Activated naive CD4-positive, alpha-beta T cell treated with anti-CD3 and anti-CD28 coated beads, Interleukin-2, amount 10 ng/mL, durations not matched to agents 7 days and 5 days (primary cell): ENCODE results near the gene MPZL3.
A peak's percentile ranks its signal among the peaks of the same experiment; 100 is the strongest.

Experiments used
- CTCF ChIA-PET: fragments of 350-600 bp; sonication (Branson Sonifier 250); formaldehyde crosslinking; loops from one replicate; lab custom pipeline; 2021; ENCODE audit warnings: antibody characterized with exemption; lab: Charles Lee
- DNase-seq: peaks from one replicate; pipeline ENCODE4 v3.0.0-alpha.2; 2020
- H3K27ac Mint-ChIP-seq: one replicate; pipeline ENCODE4 v1.8.0; 2021; ENCODE audit warnings: mild to moderate bottlenecking, moderate library complexity, mixed read lengths
- H3K27me3 Mint-ChIP-seq: one replicate; pipeline ENCODE4 v1.8.0; 2021; ENCODE audit warnings: mild to moderate bottlenecking, mixed read lengths
- H3K36me3 Mint-ChIP-seq: one replicate; pipeline ENCODE4 v1.8.0; 2021; ENCODE audit warnings: mixed read lengths
- H3K4me1 Mint-ChIP-seq: one replicate; pipeline ENCODE4 v1.8.0; 2021; ENCODE audit warnings: mixed read lengths
- H3K4me3 Mint-ChIP-seq: one replicate; pipeline ENCODE4 v1.8.0; 2021; ENCODE audit warnings: mild to moderate bottlenecking, moderate library complexity, mixed read lengths
- H3K9me3 Mint-ChIP-seq: one replicate; pipeline ENCODE4 v1.8.0; 2021; ENCODE audit warnings: mixed read lengths

The MPZL3 gene

DNA sequence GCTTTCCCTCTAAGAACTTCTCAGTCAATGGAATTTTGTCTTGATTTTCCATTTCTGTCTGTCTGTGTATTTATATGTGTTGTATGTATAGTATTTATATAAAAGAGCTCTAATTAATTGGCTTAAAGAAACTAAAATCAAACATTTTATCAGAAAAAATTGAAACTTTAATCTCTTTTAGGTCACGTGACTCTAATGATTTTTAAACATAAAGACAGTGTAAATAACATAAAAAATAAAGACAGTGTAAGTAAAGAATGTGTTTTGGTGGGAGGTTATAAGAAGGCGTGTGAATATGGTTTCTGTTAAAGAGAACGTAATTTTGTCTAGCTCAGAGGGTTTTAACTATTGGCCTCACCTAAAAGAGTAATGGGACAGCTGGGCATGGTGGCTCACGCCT is 29.7 kb downstream of the MPZL3 start:
- CTCF ChIA-PET, result interaction anchor here (2.7 kb wide), 1 partner anchor 24 kb away, joined by 10 read pairs; no protein-coding TSS in a partner anchor
- peaks cover 3% of the 10 kb centered on the region for H3K9me3 Mint-ChIP-seq

DNA sequence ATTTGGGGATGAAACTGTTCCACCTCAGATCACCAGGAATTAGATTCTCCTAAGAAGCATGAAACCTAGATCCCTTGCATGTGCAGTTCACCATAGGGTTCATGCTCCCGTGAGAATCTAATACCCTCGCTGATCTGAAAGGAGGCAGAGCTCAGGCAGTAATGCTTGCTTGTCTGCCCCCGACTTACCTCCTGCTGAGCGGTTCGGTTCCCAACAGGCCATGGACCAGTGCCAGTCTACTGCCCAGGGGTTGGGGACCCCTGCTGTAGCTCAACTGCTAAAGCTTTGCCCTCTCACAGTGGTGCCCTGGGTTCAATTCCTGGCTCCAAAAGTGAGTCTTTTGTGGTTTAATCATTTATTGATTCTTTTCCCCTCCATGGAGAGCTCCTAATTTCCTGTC is 30.7 kb downstream of the MPZL3 start:
- no peak for DNase-seq
- Mint-ChIP-seq H3K4me1 (peaks cover 87% of the 10 kb centered on the region), H3K36me3 (peaks cover 48% of the 10 kb centered on the region), H3K27me3 (no peaks in the 10 kb centered on the region), H3K9me3 (peaks cover 3% of the 10 kb centered on the region), H3K4me3 (no peak overlapping the region), H3K27ac (no peak overlapping the region)
- CTCF ChIA-PET, result interaction anchor here (1.3 to 2.7 kb wide), 3 partner anchors 19 to 25 kb away, joined by 4 to 10 read pairs (median 5); no protein-coding TSS in a partner anchor

More for the DNA sequence above, 29.7 kb downstream of the MPZL3 start:
- H3K27me3 Mint-ChIP-seq, result no peaks in the 10 kb centered on the region
- peak overlapping the region; percentile 88 for H3K27ac Mint-ChIP-seq
- H3K36me3 Mint-ChIP-seq, result peaks cover 55% of the 10 kb centered on the region
- peaks cover 77% of the 10 kb centered on the region for H3K4me1 Mint-ChIP-seq
- DNase-seq, result no peak
- H3K4me3 Mint-ChIP-seq, result peak overlapping the region; percentile 67

DNA sequence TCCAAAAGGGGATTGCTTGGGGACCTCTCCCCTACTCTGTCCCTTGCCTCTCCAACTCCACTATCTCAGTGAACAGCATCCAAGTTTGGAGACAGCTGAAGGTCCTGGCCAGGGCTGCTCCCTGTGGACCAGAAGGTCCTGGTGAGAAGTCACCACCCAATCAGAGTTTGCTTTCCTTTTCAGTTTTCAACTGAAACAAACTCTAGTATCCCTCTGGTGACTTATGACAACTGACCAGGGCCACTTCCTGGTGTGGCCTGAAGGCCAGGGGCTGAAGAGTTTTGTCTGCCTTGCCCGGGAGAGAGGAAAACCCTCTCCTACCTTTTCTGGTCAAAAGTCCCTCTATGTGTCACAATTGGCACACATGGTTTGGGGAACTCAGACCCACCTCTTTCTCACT is 32.4 kb downstream of the MPZL3 start:
- Mint-ChIP-seq H3K27me3 (no peaks in the 10 kb centered on the region), H3K27ac (peak overlapping the region; percentile 76), H3K36me3 (peaks cover 35% of the 10 kb centered on the region), H3K4me3 (peak overlapping the region; percentile 9), H3K9me3 (no peaks in the 10 kb centered on the region), H3K4me1 (peaks cover 92% of the 10 kb centered on the region)
- CTCF ChIA-PET, result interaction anchor here (1.7 to 4.0 kb wide), 3 partner anchors 17 to 122 kb away, joined by 4 to 23 read pairs (median 8); partner anchors contain the start of gene CD3D
- DNase-seq, result no peak

DNA sequence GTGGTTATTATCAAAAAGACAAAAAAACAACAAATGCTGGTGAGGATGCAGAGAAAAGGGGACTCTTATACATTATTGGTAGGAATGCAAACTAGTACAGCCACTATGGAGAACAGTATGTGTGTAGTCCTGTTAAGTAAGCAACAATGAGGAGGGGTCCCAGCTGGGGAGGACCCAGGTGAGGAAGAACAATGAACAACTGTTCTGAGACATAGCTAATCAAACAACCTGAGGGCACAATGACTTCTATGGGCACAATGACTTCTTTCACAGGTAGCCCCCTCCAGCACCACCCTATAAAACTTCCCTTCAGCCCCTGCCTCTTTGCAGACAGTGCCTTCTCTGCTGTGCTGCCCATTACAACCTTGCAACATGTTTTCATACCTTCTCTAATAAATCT is 32.9 kb downstream of the MPZL3 start:
- Mint-ChIP-seq H3K27ac (peak overlapping the region; percentile 76), H3K9me3 (no peaks in the 10 kb centered on the region), H3K4me1 (peaks cover 94% of the 10 kb centered on the region), H3K27me3 (no peaks in the 10 kb centered on the region), H3K4me3 (no peak overlapping the region), H3K36me3 (peaks cover 36% of the 10 kb centered on the region)
- CTCF ChIA-PET, result interaction anchor here (1.7 to 4.0 kb wide), 4 partner anchors 17 to 123 kb away, joined by 4 to 23 read pairs (median 6); partner anchors contain the start of gene CD3D
- no peak for DNase-seq

DNA sequence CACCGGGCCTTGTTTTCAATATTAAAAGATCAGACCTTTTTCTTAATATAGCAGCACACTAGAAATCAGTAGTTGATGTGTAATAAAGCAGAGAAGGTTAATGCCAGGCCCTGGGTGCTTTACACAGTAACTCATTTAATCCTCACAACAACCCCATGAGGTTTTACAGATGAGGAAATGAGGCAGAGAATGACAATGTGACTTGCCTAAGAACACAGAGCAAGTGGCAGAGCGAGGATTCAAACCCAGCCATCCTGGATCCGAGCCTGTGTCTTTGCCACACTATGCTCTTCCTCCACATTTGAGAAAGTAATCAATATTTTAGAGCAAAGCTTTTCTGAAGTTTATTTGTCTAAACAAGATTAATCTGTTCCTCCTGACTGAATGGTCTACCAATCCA is 34.6 kb downstream of the MPZL3 start:
- no peaks in the 10 kb centered on the region for H3K9me3 Mint-ChIP-seq
- CTCF ChIA-PET, result interaction anchor here (0.7 to 4.0 kb wide), 7 partner anchors 10 to 78 kb away, joined by 3 to 23 read pairs (median 7); no protein-coding TSS in a partner anchor
- DNase-seq, result no peak
- H3K27me3 Mint-ChIP-seq, result no peaks in the 10 kb centered on the region
- peaks cover 46% of the 10 kb centered on the region for H3K36me3 Mint-ChIP-seq
- H3K27ac Mint-ChIP-seq, result peak overlapping the region; percentile 94
- peaks cover 99% of the 10 kb centered on the region for H3K4me1 Mint-ChIP-seq
- peak overlapping the region; percentile 68 for H3K4me3 Mint-ChIP-seq

DNA sequence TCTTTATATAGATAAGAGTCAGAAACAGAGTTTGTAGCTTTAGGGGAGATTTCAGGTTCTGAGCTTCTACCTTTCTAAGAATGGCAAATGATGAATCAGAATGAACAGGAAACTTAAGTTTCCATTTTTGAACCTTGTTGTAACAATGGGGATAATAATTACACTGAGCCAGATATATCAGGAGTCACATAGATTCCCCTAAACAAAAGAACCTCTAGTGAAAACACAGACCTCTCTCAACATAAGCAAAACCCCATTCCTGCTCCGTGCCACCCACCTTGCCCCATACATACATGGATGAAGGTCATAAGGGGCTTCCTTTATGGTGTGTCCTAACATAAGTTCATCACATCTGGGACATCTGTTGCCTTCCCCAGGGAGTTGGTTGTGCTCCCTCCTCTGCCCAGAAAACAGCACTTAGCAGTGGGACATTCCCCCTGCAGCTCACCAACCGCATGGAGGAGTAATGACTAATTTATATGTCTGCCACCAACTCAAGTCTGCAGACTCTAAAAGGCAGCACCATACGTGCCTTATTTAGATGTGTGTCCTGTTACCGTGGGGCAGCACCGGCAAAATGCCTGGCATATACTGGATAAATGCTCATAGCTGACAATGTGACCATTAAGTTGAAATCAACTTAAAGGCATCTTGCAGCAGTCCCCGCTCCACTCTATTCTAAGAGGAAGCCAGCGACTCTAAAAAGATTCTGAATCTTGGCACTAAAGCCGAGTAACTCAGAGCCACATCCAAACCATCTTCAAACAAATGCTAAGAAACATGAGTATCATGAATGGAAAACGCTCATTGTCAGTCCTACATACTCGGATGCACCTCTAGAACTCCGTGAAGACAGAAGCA is 35.3 kb downstream of the MPZL3 start:
- Mint-ChIP-seq H3K4me3 (peak overlapping the region; percentile 68), H3K36me3 (peaks cover 48% of the 10 kb centered on the region), H3K4me1 (peaks cover 99% of the 10 kb centered on the region), H3K9me3 (no peaks in the 10 kb centered on the region), H3K27ac (peak overlapping the region; percentile 94), H3K27me3 (no peaks in the 10 kb centered on the region)
- CTCF ChIA-PET, result interaction anchor here (0.6 to 4.0 kb wide), 11 partner anchors 8 to 79 kb away, joined by 3 to 23 read pairs (median 7); partner anchors contain the start of genes JAML and MPZL3
- DNase-seq, result peak; percentile 50

DNA sequence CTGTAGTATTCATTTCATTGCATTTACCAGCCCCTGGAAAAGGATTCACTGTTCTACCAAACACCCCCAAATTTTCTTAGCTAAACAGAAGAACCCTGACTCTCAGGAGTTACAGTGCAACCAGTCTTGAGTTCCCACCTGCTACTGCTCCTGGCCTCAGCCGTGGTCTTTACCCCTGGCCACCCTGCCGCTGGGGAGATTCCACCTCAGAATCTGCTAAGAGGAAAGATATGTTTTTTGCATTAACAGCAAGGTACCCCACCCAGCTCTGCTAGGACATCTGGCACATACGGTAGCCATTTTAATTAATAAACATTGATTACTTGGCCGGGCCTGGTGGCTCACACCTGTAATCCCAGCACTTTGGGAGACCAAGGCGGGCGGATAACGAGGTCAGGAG is 36.4 kb downstream of the MPZL3 start:
- no peak for DNase-seq
- no peaks in the 10 kb centered on the region for H3K9me3 Mint-ChIP-seq
- peak overlapping the region; percentile 5 for H3K4me3 Mint-ChIP-seq
- peaks cover 94% of the 10 kb centered on the region for H3K4me1 Mint-ChIP-seq
- peaks cover 54% of the 10 kb centered on the region for H3K36me3 Mint-ChIP-seq
- peak overlapping the region; percentile 94 for H3K27ac Mint-ChIP-seq
- no peaks in the 10 kb centered on the region for H3K27me3 Mint-ChIP-seq
- CTCF ChIA-PET, result interaction anchor here (1.2 to 4.0 kb wide), 8 partner anchors 9 to 80 kb away, joined by 3 to 23 read pairs (median 12); partner anchors contain the start of gene JAML

DNA sequence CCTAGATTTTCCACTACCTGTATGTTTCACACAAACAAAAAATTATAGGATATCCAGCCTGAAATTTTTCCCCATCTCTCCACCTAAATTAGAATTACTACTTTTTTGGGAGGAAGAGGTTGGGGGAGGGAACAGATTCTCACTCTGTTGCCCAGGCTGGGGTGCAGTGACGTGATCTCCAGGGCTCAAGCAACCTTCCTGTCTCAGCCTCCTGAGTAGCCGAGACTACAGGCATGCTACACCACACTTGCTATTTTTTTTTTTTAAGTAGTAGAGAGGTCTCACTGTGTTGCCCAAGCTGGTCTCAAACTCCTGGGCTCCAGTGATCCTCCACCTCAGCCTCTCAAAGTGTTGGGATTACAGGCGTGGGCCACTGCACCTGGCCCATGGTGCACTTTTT is 36.9 kb downstream of the MPZL3 start:
- peak overlapping the region; percentile 94 for H3K27ac Mint-ChIP-seq
- DNase-seq, result peak; percentile 52
- H3K4me3 Mint-ChIP-seq, result peak overlapping the region; percentile 5
- peaks cover 92% of the 10 kb centered on the region for H3K4me1 Mint-ChIP-seq
- CTCF ChIA-PET, result interaction anchor here (1.4 to 4.6 kb wide), 6 partner anchors 10 to 74 kb away, joined by 3 to 22 read pairs (median 16); partner anchors contain the start of gene JAML
- no peaks in the 10 kb centered on the region for H3K27me3 Mint-ChIP-seq
- H3K9me3 Mint-ChIP-seq, result no peaks in the 10 kb centered on the region
- H3K36me3 Mint-ChIP-seq, result peaks cover 57% of the 10 kb centered on the region

DNA sequence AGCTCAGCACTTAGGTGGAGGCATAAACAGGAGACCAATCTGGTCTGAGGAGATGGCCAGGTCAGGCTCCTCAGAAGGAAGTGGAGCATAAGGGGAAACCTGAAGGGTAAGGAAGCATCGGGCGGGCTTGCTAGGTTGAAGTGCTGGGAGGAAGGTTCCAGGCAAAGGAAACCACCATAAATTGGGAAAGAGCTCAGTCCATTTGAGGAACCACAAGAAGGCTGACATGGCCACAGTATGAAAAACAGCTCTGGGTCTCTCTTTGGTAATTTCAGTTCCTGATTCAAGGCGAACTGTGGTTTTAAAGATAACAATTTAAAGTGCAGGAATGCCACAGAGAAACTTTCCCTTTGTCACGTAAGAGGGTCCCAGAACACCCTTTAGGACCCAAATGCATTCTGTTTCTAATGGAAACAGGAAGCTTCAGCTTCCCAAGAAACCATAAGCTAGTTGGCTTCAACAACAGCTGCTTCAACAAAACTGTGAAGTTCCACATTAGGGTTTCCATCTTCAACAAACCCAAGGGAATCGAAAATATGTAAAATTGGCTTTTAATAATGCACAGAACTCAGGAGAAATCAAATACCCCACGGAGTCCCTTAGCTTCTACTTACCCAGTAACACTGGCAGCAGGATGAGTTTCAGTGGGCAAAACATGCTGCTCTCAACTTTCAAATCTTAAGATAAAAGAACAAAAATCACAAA is 37.8 kb downstream of the MPZL3 start:
- no peak for DNase-seq
- CTCF ChIA-PET, result interaction anchor here (0.6 to 4.6 kb wide), 9 partner anchors 10 to 397 kb away, joined by 3 to 22 read pairs (median 5); partner anchors contain the start of gene JAML
- H3K27ac Mint-ChIP-seq, result peak overlapping the region; percentile 94
- H3K4me3 Mint-ChIP-seq, result peak overlapping the region; percentile 12
- H3K27me3 Mint-ChIP-seq, result no peaks in the 10 kb centered on the region
- peaks cover 53% of the 10 kb centered on the region for H3K36me3 Mint-ChIP-seq
- no peaks in the 10 kb centered on the region for H3K9me3 Mint-ChIP-seq
- H3K4me1 Mint-ChIP-seq, result peaks cover 84% of the 10 kb centered on the region

DNA sequence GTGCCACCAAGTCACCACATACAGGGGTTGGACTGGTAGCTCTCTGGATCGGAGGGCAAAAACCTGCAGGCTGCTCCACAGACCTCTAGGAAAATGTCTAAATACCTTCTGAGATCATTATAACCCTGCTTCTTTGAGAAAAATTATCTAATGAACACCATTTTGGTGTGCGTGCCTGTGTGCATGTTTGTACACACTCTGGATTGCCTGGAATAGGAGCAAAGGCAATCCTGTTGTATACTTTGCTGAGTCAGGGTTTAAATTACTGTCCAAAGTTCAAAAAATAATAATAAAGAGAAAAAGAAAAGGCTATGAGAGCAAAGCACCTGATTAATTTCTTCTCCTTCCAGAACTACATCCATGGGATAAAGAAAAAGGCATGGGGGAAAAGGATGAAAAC is 38.4 kb downstream of the MPZL3 start:
- CTCF ChIA-PET, result interaction anchor here (0.6 to 4.6 kb wide), 9 partner anchors 11 to 396 kb away, joined by 3 to 22 read pairs (median 5); partner anchors contain the start of gene JAML
- no peak for DNase-seq
- peaks cover 84% of the 10 kb centered on the region for H3K4me1 Mint-ChIP-seq
- peaks cover 53% of the 10 kb centered on the region for H3K36me3 Mint-ChIP-seq
- no peaks in the 10 kb centered on the region for H3K27me3 Mint-ChIP-seq
- peak overlapping the region; percentile 13 for H3K4me3 Mint-ChIP-seq
- H3K9me3 Mint-ChIP-seq, result no peaks in the 10 kb centered on the region
- H3K27ac Mint-ChIP-seq, result peak overlapping the region; percentile 94

DNA sequence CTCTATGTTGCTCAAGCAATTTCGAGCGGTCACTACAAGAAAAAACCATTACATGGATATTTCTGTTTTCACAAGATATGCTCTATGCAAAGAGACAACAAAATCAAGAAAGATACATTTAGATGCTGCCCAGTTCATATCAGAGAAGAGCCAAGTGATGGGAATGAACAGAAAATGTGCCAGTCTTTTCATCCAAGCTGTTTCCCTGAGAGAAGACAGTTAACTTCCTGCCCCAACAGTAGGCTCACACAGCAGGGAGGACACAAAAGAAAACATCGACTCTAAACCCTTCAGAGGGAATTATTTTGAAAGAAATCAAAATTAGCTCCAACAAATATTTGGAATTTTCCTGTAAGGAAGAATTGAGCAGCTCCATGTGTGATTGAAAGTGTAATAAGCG is 39.0 kb downstream of the MPZL3 start:
- CTCF ChIA-PET, result interaction anchor here (0.9 to 4.6 kb wide), 5 partner anchors 11 to 48 kb away, joined by 3 to 22 read pairs (median 5); no protein-coding TSS in a partner anchor
- Mint-ChIP-seq H3K27ac (peak overlapping the region; percentile 94), H3K4me3 (peak overlapping the region; percentile 13), H3K9me3 (no peaks in the 10 kb centered on the region), H3K36me3 (peaks cover 53% of the 10 kb centered on the region), H3K4me1 (peaks cover 82% of the 10 kb centered on the region), H3K27me3 (no peaks in the 10 kb centered on the region)
- no peak for DNase-seq

DNA sequence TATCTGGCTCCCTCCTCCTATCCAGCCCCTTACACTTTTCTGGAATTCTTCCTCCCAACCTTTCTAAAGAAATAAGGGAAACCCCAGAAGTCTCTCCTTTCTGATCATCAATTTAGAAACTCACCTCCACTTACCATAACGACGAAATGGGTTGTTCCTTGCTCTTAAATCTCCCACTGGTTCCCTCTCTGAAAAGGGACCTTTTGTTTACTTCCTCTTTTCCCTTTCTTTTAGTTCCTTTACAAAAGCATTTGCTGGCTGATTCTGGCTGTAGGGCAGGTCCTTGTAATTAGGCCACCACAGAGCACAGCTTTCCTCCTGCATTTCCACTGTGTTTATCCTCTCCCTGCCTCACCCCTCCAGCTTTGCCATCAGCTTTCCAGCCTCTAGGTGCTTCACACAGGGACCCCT is 39.4 kb downstream of the MPZL3 start:
- peaks cover 82% of the 10 kb centered on the region for H3K4me1 Mint-ChIP-seq
- no peak overlapping the region for H3K4me3 Mint-ChIP-seq
- peaks cover 56% of the 10 kb centered on the region for H3K36me3 Mint-ChIP-seq
- no peaks in the 10 kb centered on the region for H3K9me3 Mint-ChIP-seq
- no peaks in the 10 kb centered on the region for H3K27me3 Mint-ChIP-seq
- no peak overlapping the region for H3K27ac Mint-ChIP-seq
- CTCF ChIA-PET, result interaction anchor here (1.2 to 4.6 kb wide), 4 partner anchors 10 to 48 kb away, joined by 3 to 22 read pairs (median 5); no protein-coding TSS in a partner anchor
- DNase-seq, result no peak

DNA sequence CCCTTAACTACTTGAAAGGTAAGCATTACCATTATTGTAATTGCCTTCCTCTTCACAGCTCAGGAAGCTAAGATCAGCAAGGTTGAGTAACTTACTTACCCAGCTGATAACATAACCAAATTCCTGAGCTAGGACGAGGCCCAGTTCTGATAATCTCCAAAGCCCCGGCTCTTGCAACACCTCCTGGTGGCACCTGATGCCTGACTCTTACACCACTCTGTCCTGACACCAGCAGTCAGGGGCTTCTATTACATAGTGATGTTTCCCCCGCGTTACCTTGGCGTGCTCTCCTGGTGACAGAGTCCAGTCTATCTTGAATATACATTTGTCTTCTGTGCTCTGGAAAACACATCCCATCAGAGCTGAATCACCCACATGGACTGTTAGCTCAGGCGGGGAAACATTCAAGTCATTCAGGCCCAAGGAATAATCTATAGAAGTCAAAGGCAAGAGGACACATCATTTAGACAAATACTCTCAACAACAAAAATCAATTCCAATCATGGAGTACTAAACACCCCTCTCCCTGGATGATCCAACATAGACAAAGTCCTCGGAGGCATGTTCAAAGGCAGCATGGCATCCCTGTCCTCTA is 39.9 kb downstream of the MPZL3 start:
- peaks cover 59% of the 10 kb centered on the region for H3K36me3 Mint-ChIP-seq
- CTCF ChIA-PET, result interaction anchor here (1.0 to 4.6 kb wide), 4 partner anchors 10 to 84 kb away, joined by 3 to 22 read pairs (median 4); no protein-coding TSS in a partner anchor
- no peak overlapping the region for H3K4me3 Mint-ChIP-seq
- no peak for DNase-seq
- H3K4me1 Mint-ChIP-seq, result peaks cover 78% of the 10 kb centered on the region
- no peaks in the 10 kb centered on the region for H3K9me3 Mint-ChIP-seq
- no peaks in the 10 kb centered on the region for H3K27me3 Mint-ChIP-seq
- H3K27ac Mint-ChIP-seq, result no peak overlapping the region
